HG02678 (cell line): ENCODE data around the gene UGT1A6.

Experiments used
- ATAC-seq: cut with Tn5 transposase; IDR thresholded peaks from one replicate; pipeline ENCODE4 v1.9.1; 2021; ENCODE audit warnings: mild to moderate bottlenecking, moderate library complexity; ENCODE audit not compliant: unreplicated experiment

Gene UGT1A6

GRCh38 chr2:233817361-233817911, 124.7 kb downstream of the UGT1A6 start:
- ATAC-seq: no peak

- ATAC-seq: no peak
Measured at GRCh38 chr2:233817995-233818638, 125.4 kb downstream of the UGT1A6 start.

- no peak for ATAC-seq
Measured at GRCh38 chr2:233818639-233819621, 126.2 kb downstream of the UGT1A6 start.

GRCh38 chr2:233819884-233820773, 127.4 kb downstream of the UGT1A6 start:
- ATAC-seq: no peak

- no peak for ATAC-seq
Measured at GRCh38 chr2:233820774-233821105, 128.1 kb downstream of the UGT1A6 start.

- ATAC-seq: no peak
Measured at GRCh38 chr2:233821196-233821595, 128.5 kb downstream of the UGT1A6 start.

GRCh38 chr2:233821709-233822100, 129.0 kb downstream of the UGT1A6 start:
- ATAC-seq: no peak

GRCh38 chr2:233822101-233822771, 129.5 kb downstream of the UGT1A6 start:
- no peak for ATAC-seq
